ENCODE results near the gene CAMK1D.
A peak's percentile ranks its signal among the peaks of the same experiment; 100 is the strongest.
"Not testable (repeated sequence)": the region's sequence is repeated elsewhere in the genome, so short reads cannot be mapped to it uniquely, and the experiment has no call there.

Gene CAMK1D

GRCh38 chr10:12808014-12808613, 458.8 kb downstream of the CAMK1D start:
- DNase-seq = no peak

GRCh38 chr10:12810046-12810445, 460.7 kb downstream of the CAMK1D start:
- DNase-seq = not testable (repeated sequence)

- DNase-seq = peak in 7 of 56 donors; percentile 5 to 55 (median 27)
Measured at GRCh38 chr10:12811826-12812225, 462.5 kb downstream of the CAMK1D start.

- no peak for DNase-seq
Measured at GRCh38 chr10:12812571-12812970, 463.2 kb downstream of the CAMK1D start.

GRCh38 chr10:12814166-12814565, 464.8 kb downstream of the CAMK1D start:
- no peak for DNase-seq

- no peak for DNase-seq
Measured at GRCh38 chr10:12819071-12819470, 469.7 kb downstream of the CAMK1D start.

- no peak for DNase-seq
Measured at GRCh38 chr10:12819656-12820055, 470.3 kb downstream of the CAMK1D start.

GRCh38 chr10:12822126-12822892, 473.0 kb downstream of the CAMK1D start:
- no peak for DNase-seq

GRCh38 chr10:12822893-12823170, 473.5 kb downstream of the CAMK1D start:
- no peak for DNase-seq

- peak in 1 of 56 donors; percentile 19 for DNase-seq
Measured at GRCh38 chr10:12823328-12823727, 474.0 kb downstream of the CAMK1D start.

- no peak for DNase-seq
Measured at GRCh38 chr10:12825260-12825849, 476.0 kb downstream of the CAMK1D start.

GRCh38 chr10:12826800-12827372, 477.5 kb downstream of the CAMK1D start:
- DNase-seq = no peak

GRCh38 chr10:12828736-12829135, 479.4 kb downstream of the CAMK1D start:
- no peak for DNase-seq

- no peak for DNase-seq
Measured at GRCh38 chr10:12829831-12830390, 480.6 kb downstream of the CAMK1D start.

GRCh38 chr10:12832096-12832495, 482.7 kb downstream of the CAMK1D start:
- DNase-seq = no peak

- no peak for DNase-seq
Measured at GRCh38 chr10:12833451-12833850, 484.1 kb downstream of the CAMK1D start.

GRCh38 chr10:12834116-12834665, 484.8 kb downstream of the CAMK1D start:
- DNase-seq = no peak

- no peak for DNase-seq
Measured at GRCh38 chr10:12834721-12835120, 485.4 kb downstream of the CAMK1D start.

- peak in 3 of 56 donors; percentile 5 to 47 (median 10) for DNase-seq
Measured at GRCh38 chr10:12835709-12836108, 486.4 kb downstream of the CAMK1D start.

GRCh38 chr10:12838366-12838765, 489.0 kb downstream of the CAMK1D start:
- DNase-seq = no peak

- DNase-seq = no peak
Measured at GRCh38 chr10:12838995-12839927, 489.9 kb downstream of the CAMK1D start.
